Neural crest cell (in vitro differentiated cells): ENCODE results near the gene VWA8. TPM values are rescaled to one million over a fixed set of nuclear protein-coding genes. Genes with fewer than 3 reads are reported as not detected.
"Not testable (repeated sequence)": the region's sequence is repeated elsewhere in the genome, so short reads cannot be mapped to it uniquely, and the experiment has no call there.

Experiments used
- DNase-seq: peaks from one replicate; pipeline ENCODE4 v3.0.0; 2021; ENCODE audit warnings: low read depth, mixed read lengths, low spot score
- H3K27ac Mint-ChIP-seq: one replicate; pipeline ENCODE4 v1.8.0; 2021; ENCODE audit warnings: mild to moderate bottlenecking, mixed read lengths; ENCODE audit not compliant: unreplicated experiment
- H3K27me3 Mint-ChIP-seq: 2 replicates; pipeline ENCODE4 v1.8.0; 2021; ENCODE audit warnings: low read depth, mild to moderate bottlenecking, mixed read lengths
- H3K36me3 Mint-ChIP-seq: 2 replicates; pipeline ENCODE4 v1.8.0; 2021; ENCODE audit warnings: low read depth, mild to moderate bottlenecking, mixed read lengths
- H3K4me1 Mint-ChIP-seq: 2 replicates; pipeline ENCODE4 v1.8.0; 2021; ENCODE audit warnings: mixed read lengths
- H3K4me3 Mint-ChIP-seq: one replicate; pipeline ENCODE4 v1.8.0; 2021; ENCODE audit warnings: mild to moderate bottlenecking, mixed read lengths
- H3K9me3 Mint-ChIP-seq: 2 replicates; pipeline ENCODE4 v1.8.0; 2021; ENCODE audit warnings: mixed read lengths
- CTCF ChIP-seq: fragments of 200-600 bp; sonication (generic); conservative IDR thresholded peaks from 2 replicates; pipeline ENCODE4 v1.5.0; 2021; ENCODE audit warnings: antibody characterized with exemption, mild to moderate bottlenecking
- total RNA-seq: library from RNA; stranded (reverse); gene quantifications from 2 replicates; pipeline ENCODE4 v1.2.1, GENCODE V29; 2021

VWA8 gene
- total RNA-seq, 1 donor from 2014 or later = 19.5 TPM

DNA sequence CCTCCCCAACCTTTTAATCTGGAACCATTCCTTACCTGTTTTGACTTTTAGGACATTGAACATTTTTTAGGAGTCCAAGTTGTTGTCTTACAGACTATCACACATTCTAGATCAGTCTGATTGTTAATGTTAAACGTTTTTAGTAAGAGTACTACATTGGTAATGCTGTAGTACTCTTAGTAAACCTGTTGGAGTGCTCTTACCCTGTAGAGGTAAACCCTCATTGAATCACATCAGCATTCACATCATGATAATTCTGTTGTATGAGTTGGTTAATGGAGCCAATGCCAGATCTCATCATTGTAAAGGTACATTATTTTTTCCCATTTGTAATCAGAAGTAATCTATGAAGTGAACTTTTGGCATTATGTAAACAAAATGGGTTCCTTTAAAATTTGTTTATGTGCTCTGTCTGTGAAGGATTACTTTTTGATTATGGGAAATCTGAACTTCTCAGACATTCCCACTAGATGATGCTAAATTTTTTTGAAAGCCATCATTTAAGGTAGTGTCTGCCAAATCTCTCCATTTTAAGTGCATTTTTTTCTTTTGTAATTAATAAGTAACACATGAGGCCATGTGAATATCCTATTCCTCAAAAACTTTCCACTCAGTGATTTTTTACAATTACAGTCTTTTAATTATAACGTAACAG is 55.2 kb downstream of the VWA8 start:
- H3K9me3 Mint-ChIP-seq = no peaks in the 10 kb centered on the region
- H3K4me1 Mint-ChIP-seq = no peaks in the 10 kb centered on the region
- peak; percentile 69 for TF ChIP-seq CTCF
- no peak overlapping the region for H3K4me3 Mint-ChIP-seq
- no peak for DNase-seq
- H3K27ac Mint-ChIP-seq = no peak overlapping the region
- H3K27me3 Mint-ChIP-seq = no peaks in the 10 kb centered on the region
- peaks cover 5% of the 10 kb centered on the region for H3K36me3 Mint-ChIP-seq

DNA sequence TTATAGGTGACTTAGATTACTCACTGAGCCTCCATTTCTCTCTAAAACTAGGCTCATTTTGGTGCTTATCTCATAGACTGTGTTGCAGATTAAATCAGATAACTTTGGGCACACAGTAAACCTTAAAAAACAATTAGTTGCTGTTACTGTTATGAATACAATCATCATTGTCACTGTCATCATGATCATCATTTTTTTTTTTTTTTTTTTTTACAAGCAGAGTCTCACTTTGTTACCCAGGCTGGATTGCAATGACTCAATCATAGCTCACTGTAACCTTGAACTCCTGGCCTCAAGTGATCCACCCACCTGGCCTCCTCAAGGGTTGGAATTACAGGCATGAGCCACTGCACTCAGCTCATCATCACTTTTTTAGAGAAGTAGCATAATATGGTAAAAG is 60.0 kb downstream of the VWA8 start:
- DNase-seq = no peak
- Mint-ChIP-seq H3K27ac (no peak overlapping the region), H3K4me3 (no peak overlapping the region), H3K9me3 (peaks cover 3% of the 10 kb centered on the region), H3K27me3 (no peaks in the 10 kb centered on the region), H3K4me1 (no peaks in the 10 kb centered on the region), H3K36me3 (peaks cover 16% of the 10 kb centered on the region)
- no peak for TF ChIP-seq CTCF

DNA sequence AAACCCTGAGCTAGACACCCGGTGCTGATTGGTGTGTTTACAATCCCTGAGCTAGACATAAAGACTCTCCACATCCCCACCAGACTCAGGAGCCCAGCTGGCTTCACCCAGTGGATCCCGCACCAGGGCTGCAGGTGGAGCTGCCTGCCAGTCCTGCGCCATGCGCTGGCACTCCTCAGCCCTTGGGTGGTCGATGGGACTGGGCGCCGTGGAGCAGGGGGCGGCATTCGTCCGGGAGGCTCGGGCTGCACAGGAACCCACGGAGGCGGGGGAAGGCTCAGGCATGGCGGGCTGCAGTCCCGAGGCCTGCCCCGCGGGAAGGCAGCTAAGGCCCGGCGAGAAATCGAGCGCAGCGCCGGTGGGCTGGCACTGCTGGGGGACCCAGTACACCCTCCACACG is 62.5 kb downstream of the VWA8 start:
- not testable (repeated sequence) for H3K4me1 Mint-ChIP-seq, DNase-seq, H3K27me3 Mint-ChIP-seq, H3K4me3 Mint-ChIP-seq, H3K9me3 Mint-ChIP-seq, H3K27ac Mint-ChIP-seq
- peaks cover 14% of the 10 kb centered on the region for H3K36me3 Mint-ChIP-seq

DNA sequence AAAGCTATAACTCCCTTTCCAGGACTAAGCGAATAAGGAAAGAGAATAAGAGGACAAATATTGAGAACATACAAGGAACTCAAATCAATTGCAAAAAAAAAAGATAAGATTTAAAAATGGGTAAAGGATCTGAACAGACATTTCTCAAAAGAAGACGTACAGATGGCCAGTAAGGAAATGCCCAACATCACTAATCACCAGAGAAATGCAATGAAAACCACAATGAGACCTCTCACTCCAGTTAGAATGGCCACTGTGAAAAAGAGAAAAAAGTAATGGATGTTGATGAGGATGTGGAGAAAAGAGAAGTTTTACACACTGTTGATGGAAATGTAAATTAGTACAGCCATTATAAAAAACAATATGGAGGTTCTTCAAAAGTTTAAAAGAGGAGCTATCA is 63.8 kb downstream of the VWA8 start:
- H3K9me3 Mint-ChIP-seq = peaks cover 3% of the 10 kb centered on the region
- peaks cover 14% of the 10 kb centered on the region for H3K36me3 Mint-ChIP-seq
- H3K27ac Mint-ChIP-seq = no peak overlapping the region
- no peak overlapping the region for H3K4me3 Mint-ChIP-seq
- H3K4me1 Mint-ChIP-seq = no peaks in the 10 kb centered on the region
- no peaks in the 10 kb centered on the region for H3K27me3 Mint-ChIP-seq
- TF ChIP-seq CTCF = no peak
- no peak for DNase-seq

GRCh38 chr13:41895478-41895877 is 65.4 kb downstream of the VWA8 start:
- no peaks in the 10 kb centered on the region for H3K27me3 Mint-ChIP-seq
- no peak for TF ChIP-seq CTCF
- H3K4me1 Mint-ChIP-seq = no peaks in the 10 kb centered on the region
- DNase-seq = no peak
- H3K4me3 Mint-ChIP-seq = no peak overlapping the region
- peaks cover 21% of the 10 kb centered on the region for H3K36me3 Mint-ChIP-seq
- H3K9me3 Mint-ChIP-seq = peaks cover 3% of the 10 kb centered on the region
- no peak overlapping the region for H3K27ac Mint-ChIP-seq

GRCh38 chr13:41891119-41891518 is 69.8 kb downstream of the VWA8 start:
- Mint-ChIP-seq H3K27me3 (no peaks in the 10 kb centered on the region), H3K9me3 (no peaks in the 10 kb centered on the region), H3K36me3 (peaks cover 18% of the 10 kb centered on the region), H3K4me1 (no peaks in the 10 kb centered on the region), H3K4me3 (no peak overlapping the region), H3K27ac (no peak overlapping the region)
- no peak for TF ChIP-seq CTCF
- no peak for DNase-seq
